Measurements from ENCODE around the gene TCEANC2. TPM values are rescaled to one million over a fixed set of nuclear protein-coding genes. Genes with fewer than 3 reads are reported as not detected.

TCEANC2 gene
- total and polyA plus RNA-seq, 2 of the 4 experiments (the other 2 are of a cell fraction) = 2.4 to 3.2 TPM

DNA sequence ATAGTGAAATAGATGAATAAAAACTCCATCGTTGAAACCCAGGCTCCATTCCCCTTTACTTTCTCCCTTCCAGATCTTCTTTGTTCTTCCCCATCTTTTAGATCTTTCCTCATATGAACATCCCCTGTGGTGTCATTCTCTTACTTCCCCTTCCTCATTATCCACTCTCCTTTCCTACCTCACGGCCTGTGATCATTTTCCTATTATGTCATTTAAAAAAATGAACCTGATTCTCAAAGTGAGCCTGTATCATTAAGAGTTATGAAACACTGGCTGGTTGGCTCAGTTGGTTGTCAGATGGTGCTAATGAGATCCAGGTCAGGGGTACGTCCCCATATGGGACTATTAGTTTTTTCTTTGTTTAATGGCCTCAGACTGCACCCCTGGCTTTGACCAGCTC is 38.3 kb downstream of the TCEANC2 start:
- POLR2A ChIA-PET (ENCODE audit: unreplicated experiment) = no interaction called here
- dilution Hi-C loops (cut with HindIII; ENCODE audit: low sequenced_read_pairs, unreplicated experiment) = no loop called here
- no peak overlapping the region for H2BK15ac ChIP-seq (ENCODE audit: low read depth, low read length)

More for the DNA sequence above, 38.3 kb downstream of the TCEANC2 start:
- no peak overlapping the region for H3K14ac ChIP-seq (replicated peaks; ENCODE audit: low read depth, low read length)
- no peak overlapping the region for H4K8ac ChIP-seq (ENCODE audit: low read depth in 2 of 2, low read length in 2 of 2)
- no peaks in the 10 kb centered on the region for H3K27me3 ChIP-seq (ENCODE audit: control insufficient read depth, insufficient read depth, low read length)
- H3K9me1 ChIP-seq (ENCODE audit: insufficient read depth, low read length) = no peaks in the 10 kb centered on the region
- no TSS peak for BruUV-seq (replicated peaks)
- in situ Hi-C loops (cut with MboI; ENCODE audit: low sequenced_read_pairs) (no loop called here), intact Hi-C loops (cut with micrococcal nuclease) (no loop called here)
- H2AK9ac ChIP-seq (replicated peaks; ENCODE audit: low read depth, low read length, poor library complexity) = no peak overlapping the region
- H3K9me3 ChIP-seq (ENCODE audit: control insufficient read depth, insufficient read depth, low read length) = no peaks in the 10 kb centered on the region
- H3K56ac ChIP-seq (ENCODE audit: extremely low read depth, insufficient read depth, low read length) = no peak overlapping the region
- CTCF ChIA-PET = no interaction called here
- DNase-seq = no peak
- H4K91ac ChIP-seq (ENCODE audit: insufficient read depth, low read depth, low read length) = no peak overlapping the region
- H2BK5ac ChIP-seq (ENCODE audit: low read depth, low read length, poor library complexity, severe bottlenecking) = no peak overlapping the region
- ATAC-seq (ENCODE audit: low read depth) = no peak
- peaks cover 4% of the 10 kb centered on the region; the same call in 1 of the 2 replicates for H3K36me3 ChIP-seq (ENCODE audit: control insufficient read depth, insufficient read depth, low read length)
- TF ChIP-seq BHLHE40 (IDR thresholded peaks at IDR 0.05; ENCODE audit: low read depth, low read length) (no peak), RCOR1 (IDR thresholded peaks at IDR 0.05; ENCODE audit: insufficient replicate concordance, low read length) (no peak), FOS (IDR thresholded peaks at IDR 0.05; ENCODE audit: low read depth, low read length) (no peak), RAD21 (IDR thresholded peaks at IDR 0.05; ENCODE audit: low read length) (no peak), CEBPB (IDR thresholded peaks at IDR 0.05; ENCODE audit: low read depth, low read length) (no peak), MAZ (IDR thresholded peaks at IDR 0.05; ENCODE audit: borderline replicate concordance, low read depth, low read length) (no peak), CHD1 (IDR thresholded peaks at IDR 0.05; ENCODE audit: low read depth, low read length) (no peak), MAFK (IDR thresholded peaks at IDR 0.05; ENCODE audit: low read depth, low read length) (no peak), SMC3 (IDR thresholded peaks at IDR 0.05; ENCODE audit: low read depth, low read length) (no peak), NFE2L2 (IDR thresholded peaks at IDR 0.05; ENCODE audit: low read depth, low read length) (no peak), MXI1 (IDR thresholded peaks at IDR 0.05; ENCODE audit: borderline replicate concordance, low read depth, low read length) (no peak), RFX5 (IDR thresholded peaks at IDR 0.05; ENCODE audit: low read depth, low read length) (no peak)
- TF ChIP-seq, protein P1, sequence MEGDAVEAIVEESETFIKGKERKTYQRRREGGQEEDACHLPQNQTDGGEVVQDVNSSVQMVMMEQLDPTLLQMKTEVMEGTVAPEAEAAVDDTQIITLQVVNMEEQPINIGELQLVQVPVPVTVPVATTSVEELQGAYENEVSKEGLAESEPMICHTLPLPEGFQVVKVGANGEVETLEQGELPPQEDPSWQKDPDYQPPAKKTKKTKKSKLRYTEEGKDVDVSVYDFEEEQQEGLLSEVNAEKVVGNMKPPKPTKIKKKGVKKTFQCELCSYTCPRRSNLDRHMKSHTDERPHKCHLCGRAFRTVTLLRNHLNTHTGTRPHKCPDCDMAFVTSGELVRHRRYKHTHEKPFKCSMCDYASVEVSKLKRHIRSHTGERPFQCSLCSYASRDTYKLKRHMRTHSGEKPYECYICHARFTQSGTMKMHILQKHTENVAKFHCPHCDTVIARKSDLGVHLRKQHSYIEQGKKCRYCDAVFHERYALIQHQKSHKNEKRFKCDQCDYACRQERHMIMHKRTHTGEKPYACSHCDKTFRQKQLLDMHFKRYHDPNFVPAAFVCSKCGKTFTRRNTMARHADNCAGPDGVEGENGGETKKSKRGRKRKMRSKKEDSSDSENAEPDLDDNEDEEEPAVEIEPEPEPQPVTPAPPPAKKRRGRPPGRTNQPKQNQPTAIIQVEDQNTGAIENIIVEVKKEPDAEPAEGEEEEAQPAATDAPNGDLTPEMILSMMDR (conservative IDR thresholded peaks at IDR 0.05; ENCODE audit: low read depth, low read length) = no peak
- TF ChIP-seq, protein P2, sequence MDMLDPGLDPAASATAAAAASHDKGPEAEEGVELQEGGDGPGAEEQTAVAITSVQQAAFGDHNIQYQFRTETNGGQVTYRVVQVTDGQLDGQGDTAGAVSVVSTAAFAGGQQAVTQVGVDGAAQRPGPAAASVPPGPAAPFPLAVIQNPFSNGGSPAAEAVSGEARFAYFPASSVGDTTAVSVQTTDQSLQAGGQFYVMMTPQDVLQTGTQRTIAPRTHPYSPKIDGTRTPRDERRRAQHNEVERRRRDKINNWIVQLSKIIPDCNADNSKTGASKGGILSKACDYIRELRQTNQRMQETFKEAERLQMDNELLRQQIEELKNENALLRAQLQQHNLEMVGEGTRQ (IDR thresholded peaks at IDR 0.05; ENCODE audit: low read depth, low read length) = no peak
- H3K9ac ChIP-seq (ENCODE audit: low read depth, low read length) = no peak overlapping the region
- H3K79me1 ChIP-seq (ENCODE audit: low read depth in 1 of 2, low read length in 2 of 2) = no peaks in the 10 kb centered on the region
- H3K4ac ChIP-seq (ENCODE audit: low read depth, low read length) = no peak overlapping the region
- no peak overlapping the region for H2AFZ ChIP-seq (replicated peaks; ENCODE audit: low read length, poor library complexity)
- no peak overlapping the region for H3K4me2 ChIP-seq (ENCODE audit: low read depth, low read length)
- no peak overlapping the region for H2AK5ac ChIP-seq (ENCODE audit: low read depth, low read length)
- no peak overlapping the region for H3K4me3 ChIP-seq (ENCODE audit: insufficient read depth, low read depth, low read length)
- H3K4me1 ChIP-seq (ENCODE audit: control insufficient read depth, insufficient read depth, low read length) = no peaks in the 10 kb centered on the region
- WGBS, 2 experiments (ENCODE audit: extremely low coverage in 2 of 2, insufficient read length in 1 of 2) = no CpG with 5 or more reads among the region's 3 CpGs
- H4K20me1 ChIP-seq (ENCODE audit: insufficient read depth, low read length) = no peaks in the 10 kb centered on the region
- H3K27ac ChIP-seq (ENCODE audit: insufficient read depth, low read length) = no peak overlapping the region
- no peak overlapping the region for H2BK120ac ChIP-seq (ENCODE audit: low read depth, low read length)
- H3K23ac ChIP-seq (ENCODE audit: low read depth, low read length) = no peak overlapping the region
- H4K5ac ChIP-seq (ENCODE audit: low read depth, low read length) = no peak overlapping the region
- no peak overlapping the region for H3K18ac ChIP-seq (ENCODE audit: low read depth, low read length)
- no peak overlapping the region for H2BK20ac ChIP-seq (ENCODE audit: low read depth, low read length)
